ENCODE data around the gene CCNB1.
"Not testable (repeated sequence)": the region's sequence is repeated elsewhere in the genome, so short reads cannot be mapped to it uniquely, and the experiment has no call there.

The CCNB1 gene

DNA sequence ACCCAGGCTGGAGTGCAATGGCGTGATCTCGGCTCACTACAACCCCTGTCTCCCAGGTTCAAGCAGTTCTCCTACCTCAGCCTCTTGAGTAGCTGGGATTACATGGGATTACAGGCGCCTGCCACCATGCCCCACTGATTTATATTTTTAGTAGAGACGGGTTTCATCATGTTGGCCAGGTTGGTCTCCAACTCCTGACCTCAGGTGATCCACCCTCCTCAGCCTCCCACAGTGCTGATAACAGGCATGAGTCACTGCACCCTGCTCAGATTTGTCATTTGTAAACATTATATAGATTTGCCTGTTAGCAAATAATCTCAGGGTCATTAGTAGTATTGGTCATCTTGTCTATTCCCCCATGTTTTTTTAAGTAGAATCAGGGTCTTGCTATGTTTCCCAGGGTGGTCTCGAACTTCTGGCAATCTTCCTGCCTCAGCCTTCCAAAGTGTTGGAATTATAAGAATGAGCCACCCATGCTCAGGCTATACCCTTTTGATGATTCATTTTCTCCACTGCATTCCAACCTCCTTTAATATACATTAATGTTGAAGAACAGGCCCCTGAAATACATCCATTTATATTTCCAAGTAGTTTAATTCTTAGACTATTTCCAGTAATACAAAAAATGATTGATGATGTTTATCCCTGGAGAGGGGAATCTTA, 39.7 kb downstream of the CCNB1 start:
- no peaks in the 10 kb centered on the region for H3K27me3 Mint-ChIP-seq
- H3K9me3 Mint-ChIP-seq: no peaks in the 10 kb centered on the region
- no peaks in the 10 kb centered on the region for H3K4me1 Mint-ChIP-seq (ENCODE audit: low read depth)
- intact Hi-C loops (cut with micrococcal nuclease): no loop called here
- no peak overlapping the region for H3K4me3 Mint-ChIP-seq
- no peak overlapping the region for H3K27ac Mint-ChIP-seq
- H3K36me3 Mint-ChIP-seq (ENCODE audit: low read depth): no peaks in the 10 kb centered on the region

DNA sequence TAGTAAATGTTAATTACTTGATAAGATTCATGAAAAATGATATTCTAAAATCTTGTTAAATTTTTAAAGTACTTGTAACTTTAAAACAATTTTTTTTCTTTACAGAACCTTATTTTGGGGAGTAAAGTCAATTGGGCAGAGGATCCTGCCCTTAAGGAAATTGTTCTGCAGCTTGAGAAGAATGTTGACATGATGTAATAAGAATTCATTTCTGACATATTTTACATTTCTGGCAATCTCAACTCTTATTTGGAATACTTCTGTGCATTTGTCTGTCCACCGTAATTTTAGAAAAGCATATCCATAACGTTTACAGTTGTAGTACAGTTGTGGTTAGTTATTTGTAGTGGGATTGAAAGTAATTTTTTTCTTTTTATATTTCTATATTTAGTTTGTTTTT, 42.7 kb downstream of the CCNB1 start:
- no peaks in the 10 kb centered on the region for H3K4me1 Mint-ChIP-seq (ENCODE audit: low read depth)
- no peak overlapping the region for H3K4me3 Mint-ChIP-seq
- H3K36me3 Mint-ChIP-seq (ENCODE audit: low read depth): no peaks in the 10 kb centered on the region
- H3K27me3 Mint-ChIP-seq: no peaks in the 10 kb centered on the region
- intact Hi-C loops (cut with micrococcal nuclease): no loop called here
- H3K27ac Mint-ChIP-seq: no peak overlapping the region
- no peaks in the 10 kb centered on the region for H3K9me3 Mint-ChIP-seq

DNA sequence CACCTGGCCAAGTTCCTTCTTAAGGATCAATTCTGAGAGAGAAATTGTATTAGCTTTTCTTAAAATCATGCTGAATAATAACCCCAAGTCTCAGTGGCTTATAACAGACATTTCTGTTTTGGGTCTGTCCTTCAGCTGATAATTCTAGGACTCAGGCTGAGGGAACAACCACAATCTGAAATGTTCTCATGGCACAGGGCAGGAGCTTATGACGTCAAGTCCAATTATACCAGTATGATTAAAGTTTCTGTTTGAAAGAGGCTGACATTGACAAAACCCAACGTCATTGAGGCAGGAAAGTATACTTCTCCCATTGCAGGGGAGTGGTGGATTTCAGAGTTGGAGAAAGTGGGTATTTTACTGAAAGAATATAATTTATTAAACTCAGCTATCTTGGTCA, 44.2 kb downstream of the CCNB1 start:
- Mint-ChIP-seq H3K4me1 (ENCODE audit: low read depth) (no peaks in the 10 kb centered on the region), H3K4me3 (no peak overlapping the region), H3K36me3 (ENCODE audit: low read depth) (no peaks in the 10 kb centered on the region), H3K27ac (no peak overlapping the region), H3K9me3 (no peaks in the 10 kb centered on the region), H3K27me3 (no peaks in the 10 kb centered on the region)
- intact Hi-C loops (cut with micrococcal nuclease): no loop called here

DNA sequence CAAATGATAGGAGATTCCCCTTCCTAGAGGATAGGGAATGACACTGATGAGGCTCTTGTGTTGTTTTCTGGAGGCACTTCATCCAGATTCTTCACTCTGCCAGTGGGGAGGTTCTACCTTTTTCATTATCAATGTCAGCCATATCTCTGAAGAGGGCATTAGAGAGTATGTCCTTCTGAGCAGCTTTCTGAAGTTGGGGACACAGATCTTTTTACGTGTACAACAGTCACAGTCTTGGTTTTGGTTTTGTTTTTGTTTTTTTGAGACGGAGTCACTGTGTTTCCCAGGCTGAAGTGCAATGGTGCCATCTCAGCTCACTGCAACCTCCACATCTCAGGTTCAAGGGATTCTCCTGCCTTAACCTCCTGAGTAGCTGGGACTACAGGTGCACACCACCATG, 45.1 kb downstream of the CCNB1 start:
- no peaks in the 10 kb centered on the region for H3K4me1 Mint-ChIP-seq (ENCODE audit: low read depth)
- no peaks in the 10 kb centered on the region for H3K9me3 Mint-ChIP-seq

DNA sequence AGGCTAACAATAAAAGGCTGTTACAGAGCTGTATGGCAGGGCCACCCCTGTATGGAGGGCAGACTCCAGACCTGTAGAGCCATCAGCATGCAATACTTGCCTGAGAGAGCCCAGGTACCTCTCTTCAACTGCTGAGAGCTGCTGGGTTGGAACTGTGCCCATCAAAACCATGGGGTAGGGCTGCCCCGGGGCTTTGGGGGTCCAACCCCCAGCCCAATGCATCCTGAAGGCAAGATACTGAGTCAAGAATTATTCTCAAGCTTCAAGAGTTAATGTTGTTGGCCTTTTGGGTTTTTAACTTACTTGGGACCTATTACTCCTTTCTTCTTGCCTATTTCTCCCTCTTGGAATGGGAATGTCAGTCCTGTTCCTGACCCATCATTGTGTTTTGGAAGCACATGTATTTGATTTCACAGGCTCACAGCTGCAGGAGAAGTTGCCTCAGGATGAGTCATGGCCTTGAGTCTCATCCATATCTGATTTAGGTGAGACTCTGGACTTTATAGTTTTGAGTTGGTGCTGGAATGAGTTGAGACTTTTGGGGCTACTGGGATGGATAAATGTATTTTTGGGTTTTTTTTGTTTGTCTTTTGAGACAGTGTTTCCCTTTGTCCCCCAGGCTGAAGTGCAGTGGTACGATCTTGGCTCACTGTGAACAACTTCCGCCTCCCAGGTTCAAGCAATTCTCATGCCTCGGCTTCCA, 46.7 kb downstream of the CCNB1 start:
- Mint-ChIP-seq H3K27me3 (no peaks in the 10 kb centered on the region), H3K36me3 (ENCODE audit: low read depth) (peaks cover 11% of the 10 kb centered on the region), H3K9me3 (no peaks in the 10 kb centered on the region), H3K4me3 (no peak overlapping the region), H3K27ac (no peak overlapping the region), H3K4me1 (ENCODE audit: low read depth) (no peaks in the 10 kb centered on the region)
- intact Hi-C loops (cut with micrococcal nuclease): no loop called here

More for the DNA sequence above, 45.1 kb downstream of the CCNB1 start:
- Mint-ChIP-seq H3K4me3 (no peak overlapping the region), H3K36me3 (ENCODE audit: low read depth) (no peaks in the 10 kb centered on the region), H3K27me3 (no peaks in the 10 kb centered on the region), H3K27ac (no peak overlapping the region)
- intact Hi-C loops (cut with micrococcal nuclease): no loop called here

DNA sequence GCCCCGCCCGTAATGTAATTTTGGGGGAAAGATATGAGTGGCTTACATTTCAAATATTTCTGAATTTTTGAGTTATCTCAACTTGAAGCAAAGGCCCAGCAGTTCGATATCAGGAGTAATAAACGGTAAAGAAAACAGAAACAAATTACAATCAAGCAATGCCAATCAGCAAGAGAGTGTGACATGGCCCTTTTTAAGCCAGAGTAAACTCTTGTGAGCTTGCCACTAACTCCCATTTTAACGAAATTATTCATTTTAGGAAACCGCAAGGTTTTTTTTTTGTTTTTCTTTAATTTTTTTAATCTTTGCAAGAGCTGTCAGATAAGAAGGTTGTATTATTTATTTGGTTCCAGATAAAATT, 50.2 kb downstream of the CCNB1 start:
- no peaks in the 10 kb centered on the region for H3K27me3 Mint-ChIP-seq
- peak overlapping the region; percentile 100 for H3K27ac Mint-ChIP-seq
- H3K9me3 Mint-ChIP-seq: no peaks in the 10 kb centered on the region
- peak overlapping the region; percentile 100 for H3K4me3 Mint-ChIP-seq
- intact Hi-C loops (cut with micrococcal nuclease): loop anchor here (1.0 to 5.0 kb wide), 4 partner anchors 17 to 150 kb away; partner anchors contain the start of genes AK6, CCDC125, CDK7 and RAD17
- peaks cover 5% of the 10 kb centered on the region for H3K4me1 Mint-ChIP-seq (ENCODE audit: low read depth)
- H3K36me3 Mint-ChIP-seq (ENCODE audit: low read depth): peaks cover 26% of the 10 kb centered on the region

DNA sequence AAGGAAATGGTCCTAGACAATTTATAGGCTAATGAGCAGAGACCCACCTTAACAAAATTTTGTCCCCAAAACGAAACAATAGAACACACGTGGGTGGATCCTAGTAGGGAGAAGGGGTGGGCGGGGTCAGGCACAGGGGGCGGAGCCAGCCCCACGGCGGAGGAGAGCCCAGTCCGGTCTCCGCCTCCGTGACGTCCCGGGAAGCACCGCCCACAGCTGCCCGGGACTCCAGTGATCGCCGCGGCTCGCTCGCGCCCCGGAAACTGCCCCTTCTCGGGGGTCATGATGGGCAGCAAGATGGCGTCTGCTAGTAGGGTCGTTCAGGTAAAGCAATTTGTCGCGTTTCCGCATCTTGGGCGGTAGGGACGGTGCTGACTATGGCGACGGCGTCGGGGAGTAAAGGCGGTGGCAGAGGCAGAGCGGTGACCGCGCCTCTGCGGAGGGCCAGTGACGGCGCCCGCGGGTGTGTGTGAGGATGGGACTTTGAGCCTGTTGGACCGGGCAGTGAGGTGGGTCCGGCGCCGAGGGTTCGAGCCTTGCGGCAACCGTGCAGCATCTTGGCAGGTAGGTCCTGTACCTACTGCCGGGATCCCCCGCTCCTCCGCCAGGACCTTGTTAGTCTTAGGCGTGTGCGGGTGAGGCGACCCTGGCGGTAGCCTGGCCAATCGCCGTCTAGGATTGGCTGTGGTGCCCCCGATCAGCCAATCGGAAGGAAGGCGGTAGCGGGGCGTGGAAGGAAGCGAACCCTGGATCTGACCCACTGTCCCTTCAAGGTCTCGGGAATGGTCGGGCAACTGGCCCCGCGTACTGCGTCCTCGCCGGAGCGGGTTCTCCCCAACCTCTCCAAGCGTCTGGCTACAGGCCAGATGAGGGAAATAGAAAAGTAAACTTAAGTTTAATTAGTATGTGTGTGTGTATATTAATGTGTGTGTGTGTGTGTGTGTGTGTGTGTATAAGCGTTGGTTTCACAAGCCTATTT, 50.9 kb downstream of the CCNB1 start:
- H3K36me3 Mint-ChIP-seq (ENCODE audit: low read depth): peaks cover 26% of the 10 kb centered on the region
- no peaks in the 10 kb centered on the region for H3K9me3 Mint-ChIP-seq
- peak overlapping the region; percentile 100 for H3K27ac Mint-ChIP-seq
- peaks cover 5% of the 10 kb centered on the region for H3K4me1 Mint-ChIP-seq (ENCODE audit: low read depth)
- H3K27me3 Mint-ChIP-seq: no peaks in the 10 kb centered on the region
- peak overlapping the region; percentile 100 for H3K4me3 Mint-ChIP-seq
- intact Hi-C loops (cut with micrococcal nuclease): loop anchor here (1.0 to 5.0 kb wide), 5 partner anchors 16 to 149 kb away; partner anchors contain the start of genes AK6, CCDC125, CDK7 and RAD17

DNA sequence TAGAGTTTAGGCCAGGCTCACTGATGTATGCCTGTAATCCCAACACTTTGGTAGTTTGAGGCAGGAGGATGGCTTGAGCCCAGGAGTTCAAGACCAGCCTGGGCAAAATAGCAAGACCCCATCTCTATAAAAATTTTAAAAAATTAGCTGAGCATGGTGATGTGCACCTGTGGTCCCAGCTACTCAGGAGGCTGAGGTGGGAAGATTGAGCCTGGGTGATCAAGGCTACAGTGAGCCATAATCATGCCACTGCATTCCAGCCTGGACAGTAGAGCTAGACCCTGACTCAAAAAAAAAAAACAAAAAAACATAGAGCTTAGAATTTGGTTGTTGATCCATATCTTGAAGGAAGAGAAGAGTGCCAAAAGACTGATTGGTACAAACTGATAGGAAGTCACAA, 53.0 kb downstream of the CCNB1 start:
- Mint-ChIP-seq H3K36me3 (ENCODE audit: low read depth) (peaks cover 33% of the 10 kb centered on the region), H3K27ac (no peak overlapping the region), H3K27me3 (no peaks in the 10 kb centered on the region), H3K4me1 (ENCODE audit: low read depth) (peaks cover 5% of the 10 kb centered on the region), H3K4me3 (no peak overlapping the region), H3K9me3 (no peaks in the 10 kb centered on the region)
- intact Hi-C loops (cut with micrococcal nuclease): loop anchor here (5.0 kb wide), 2 partner anchors 112 to 147 kb away; partner anchors contain the start of genes AK6, CCDC125, RAD17 and TAF9

DNA sequence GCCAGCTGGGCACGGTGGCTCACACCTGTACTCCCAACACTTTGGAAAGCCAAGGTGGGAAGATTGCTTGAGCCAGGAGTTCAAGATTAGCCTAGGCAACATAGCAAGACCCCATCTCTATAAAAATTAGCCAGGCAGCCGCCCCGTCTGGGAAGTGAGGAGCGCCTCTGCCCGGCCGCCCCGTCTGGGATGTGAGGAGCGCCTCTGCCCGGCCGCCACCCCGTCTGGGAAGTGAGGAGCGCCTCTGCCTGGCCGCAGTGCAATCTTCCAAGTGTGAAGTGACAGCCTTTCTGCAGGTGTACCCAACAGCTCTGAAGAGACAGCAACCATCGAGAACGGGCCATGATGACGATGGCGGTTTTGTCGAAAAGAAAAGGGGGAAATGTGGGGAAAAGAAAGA, 53.4 kb downstream of the CCNB1 start:
- peaks cover 38% of the 10 kb centered on the region for H3K36me3 Mint-ChIP-seq (ENCODE audit: low read depth)
- H3K4me3 Mint-ChIP-seq; H3K9me3 Mint-ChIP-seq; intact Hi-C loops (cut with micrococcal nuclease); H3K27ac Mint-ChIP-seq; H3K4me1 Mint-ChIP-seq (ENCODE audit: low read depth); H3K27me3 Mint-ChIP-seq: not testable (repeated sequence)

DNA sequence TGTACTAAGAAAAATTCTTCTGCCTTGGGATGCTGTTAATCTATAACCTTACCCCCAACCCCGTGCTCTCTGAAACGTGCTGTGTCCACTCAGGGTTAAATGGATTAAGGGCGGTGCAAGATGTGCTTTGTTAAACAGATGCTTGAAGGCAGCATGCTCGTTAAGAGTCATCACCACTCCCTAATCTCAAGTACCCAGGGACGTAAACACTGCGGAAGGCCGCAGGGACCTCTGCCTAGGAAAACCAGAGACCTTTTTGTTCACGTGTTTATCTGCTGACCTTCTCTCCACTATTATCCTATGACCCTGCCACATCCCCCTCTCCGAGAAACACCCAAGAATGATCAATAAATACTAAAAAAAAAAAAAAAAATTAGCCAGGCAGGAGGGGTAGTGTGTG, 53.9 kb downstream of the CCNB1 start:
- H3K27ac Mint-ChIP-seq; H3K27me3 Mint-ChIP-seq; H3K4me3 Mint-ChIP-seq; intact Hi-C loops (cut with micrococcal nuclease); H3K4me1 Mint-ChIP-seq (ENCODE audit: low read depth); H3K9me3 Mint-ChIP-seq: not testable (repeated sequence)
- peaks cover 42% of the 10 kb centered on the region for H3K36me3 Mint-ChIP-seq (ENCODE audit: low read depth)

DNA sequence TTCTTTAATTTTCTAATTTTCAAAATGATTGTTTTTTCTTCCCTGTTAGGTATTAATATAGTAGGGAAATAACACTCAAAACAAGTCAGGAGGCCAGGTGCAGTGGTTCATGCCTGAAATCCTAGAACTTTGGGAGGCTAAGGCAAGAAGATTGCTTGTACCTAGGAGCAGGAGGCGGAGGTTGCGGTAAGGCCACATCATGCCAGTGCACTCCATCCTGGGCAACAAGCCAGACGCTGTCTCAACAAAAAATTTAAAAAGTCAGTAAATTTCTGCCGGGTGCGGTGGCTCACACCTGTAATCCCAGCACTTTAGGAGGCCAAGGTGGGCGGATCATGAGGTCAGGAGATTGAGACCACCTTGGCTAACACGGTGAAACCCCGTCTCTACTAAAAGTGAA, 57.6 kb downstream of the CCNB1 start:
- peaks cover 61% of the 10 kb centered on the region for H3K36me3 Mint-ChIP-seq (ENCODE audit: low read depth)
- intact Hi-C loops (cut with micrococcal nuclease): no loop called here

DNA sequence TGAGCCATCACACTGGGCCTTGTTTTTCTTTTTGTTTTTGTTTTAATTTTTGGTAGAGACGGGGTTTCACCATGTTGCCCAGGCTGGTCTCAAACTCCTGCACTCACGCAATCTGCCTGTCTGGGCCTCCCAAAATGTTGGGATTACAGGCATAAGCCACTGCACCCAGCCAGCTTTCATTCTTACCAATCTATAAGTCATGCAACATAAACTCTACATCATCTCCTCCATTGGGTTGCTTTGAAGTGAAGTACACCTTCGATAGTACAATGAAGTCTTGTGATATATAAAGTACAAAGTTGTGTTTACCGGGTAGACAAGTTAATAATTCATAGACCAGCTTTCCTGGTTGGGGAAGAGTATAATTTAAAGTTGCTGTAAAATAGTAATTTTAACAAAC, 58.9 kb downstream of the CCNB1 start:
- H3K4me1 Mint-ChIP-seq (ENCODE audit: low read depth): no peaks in the 10 kb centered on the region
- H3K4me3 Mint-ChIP-seq: no peak overlapping the region
- peaks cover 58% of the 10 kb centered on the region for H3K36me3 Mint-ChIP-seq (ENCODE audit: low read depth)
- H3K27ac Mint-ChIP-seq: no peak overlapping the region
- H3K27me3 Mint-ChIP-seq: no peaks in the 10 kb centered on the region
- intact Hi-C loops (cut with micrococcal nuclease): no loop called here
- no peaks in the 10 kb centered on the region for H3K9me3 Mint-ChIP-seq

More for the DNA sequence above, 57.6 kb downstream of the CCNB1 start:
- Mint-ChIP-seq H3K27ac (no peak overlapping the region), H3K4me1 (ENCODE audit: low read depth) (peaks cover 5% of the 10 kb centered on the region), H3K27me3 (no peaks in the 10 kb centered on the region), H3K4me3 (no peak overlapping the region), H3K9me3 (no peaks in the 10 kb centered on the region)

Measured in dendritic cell treated with granulocyte-macrophage colony-stimulating factor and Interleukin-4, amounts not matched to agents 40 ng/mL and 50 ng/mL, for 4 days (primary cell).